Measurements from ENCODE around the gene FANCD2.
"Not testable (repeated sequence)": the region's sequence is repeated elsewhere in the genome, so short reads cannot be mapped to it uniquely, and the experiment has no call there.

Gene FANCD2

DNA sequence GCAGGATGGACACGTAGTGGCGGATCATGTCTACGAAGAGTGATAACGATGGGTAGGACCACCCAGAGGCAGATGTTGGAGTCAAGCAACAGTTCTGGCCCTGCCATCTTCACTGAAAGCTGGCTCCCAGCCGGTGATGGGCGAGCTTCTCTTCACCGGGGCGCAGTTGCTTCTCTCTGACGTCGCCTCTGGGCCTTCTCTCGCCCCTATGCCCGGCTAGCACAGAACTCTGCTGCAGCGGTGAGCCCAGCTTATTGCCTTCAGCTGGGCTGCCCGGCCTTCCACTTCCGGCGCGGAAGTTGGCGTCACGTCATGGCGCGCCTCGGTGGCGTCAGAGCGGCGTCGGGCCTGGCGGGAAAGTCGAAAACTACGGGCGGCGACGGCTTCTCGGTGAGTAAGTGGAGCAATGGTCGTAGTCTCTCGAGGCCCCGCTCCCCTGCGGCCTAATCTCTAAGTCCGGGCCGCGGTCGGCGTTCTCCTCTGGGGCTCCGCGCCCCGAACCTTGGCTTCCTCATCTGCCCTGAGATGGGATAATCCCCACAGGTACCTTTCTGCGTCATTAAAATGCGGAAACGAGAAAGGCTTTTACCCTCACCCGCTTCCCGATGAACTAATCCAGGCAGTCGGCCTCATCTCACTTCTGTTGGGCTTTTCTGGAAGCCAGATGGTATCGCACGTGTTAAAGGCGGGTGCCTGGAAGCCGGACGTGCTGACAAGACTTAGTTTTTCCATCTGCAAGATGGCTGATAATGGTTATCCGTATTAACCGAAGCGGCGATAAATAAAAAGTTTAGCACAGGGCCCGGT, at the start of gene FANCD2:
FANCD2 (plus strand) TSS at position 354 of the 807 bp plus-strand sequence. CDS start 2,221 bp downstream, outside the sequence.
- peak; percentile 93 for DNase-seq

DNA sequence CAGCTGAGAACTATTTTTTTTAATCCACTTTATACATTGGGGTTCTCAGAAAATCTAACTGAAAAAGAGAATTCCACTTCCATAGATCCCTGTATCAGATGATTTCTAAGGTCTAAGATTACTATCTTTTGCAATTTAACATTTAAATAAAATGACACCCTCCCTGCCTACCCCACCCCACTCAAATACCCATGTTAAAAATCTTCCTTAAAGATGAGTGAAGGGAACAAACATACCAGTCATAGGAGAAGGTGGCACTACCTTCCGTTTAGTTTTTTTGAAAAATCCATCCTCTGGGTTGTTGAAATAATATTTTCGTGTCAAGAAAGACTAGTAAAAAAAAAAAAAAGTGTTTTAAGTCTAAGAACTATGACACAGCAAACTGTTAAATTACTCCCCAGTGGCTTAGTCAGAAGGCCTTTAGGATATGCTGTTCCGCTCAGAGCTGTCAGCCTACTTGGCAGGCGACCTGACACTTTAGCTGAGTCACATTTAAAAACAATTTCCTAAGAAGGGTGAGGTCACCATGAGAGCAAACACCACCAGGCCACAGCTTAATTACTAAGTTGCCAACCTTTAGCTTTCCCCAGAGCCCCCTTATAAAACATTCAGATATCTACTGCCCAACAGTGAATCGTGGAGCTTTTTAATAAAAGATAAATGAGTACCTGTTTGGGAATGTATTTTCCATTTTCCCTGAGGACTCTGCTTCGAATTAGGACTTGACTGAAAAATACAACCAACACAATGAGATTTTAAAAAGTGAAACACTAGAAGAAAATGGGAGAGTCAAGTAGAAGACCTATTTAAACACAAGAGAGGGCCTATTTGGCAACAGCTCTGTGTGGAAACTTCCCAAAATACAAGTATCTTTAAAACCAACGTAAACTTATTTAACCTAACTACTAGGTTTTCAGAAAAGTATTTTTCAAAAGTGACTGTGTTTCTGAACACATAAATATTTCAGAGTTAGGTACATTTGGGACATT, 49.2 kb upstream of the FANCD2 start:
- DNase-seq = peak; percentile 85

DNA sequence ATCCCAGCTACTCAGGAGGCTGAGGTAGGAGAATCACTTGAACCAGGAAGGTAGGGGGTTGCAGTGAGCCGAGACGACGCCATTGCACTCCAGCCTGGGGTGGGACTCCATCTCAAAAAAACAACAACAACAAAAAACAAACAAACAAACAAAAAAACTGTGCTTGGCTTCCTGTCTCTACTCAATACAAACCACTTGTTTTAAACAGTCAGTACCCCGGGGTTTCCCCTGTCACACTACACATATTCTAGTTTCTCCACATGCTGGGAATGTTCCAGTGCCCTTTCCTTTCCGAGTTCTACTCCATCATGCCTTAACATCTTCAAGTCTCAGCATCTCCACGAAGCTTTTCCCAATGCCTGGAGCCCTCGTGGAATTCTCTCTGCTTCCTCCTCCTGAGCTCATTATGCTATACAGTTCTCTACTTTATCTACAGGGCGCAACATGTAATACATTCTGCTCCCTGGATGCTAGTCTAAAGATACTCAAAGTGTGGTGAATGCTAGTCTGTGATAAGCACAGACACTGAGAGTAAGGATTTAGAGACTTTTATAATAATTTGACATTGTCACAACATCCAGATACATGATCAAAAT, 47.4 kb upstream of the FANCD2 start:
- DNase-seq = no peak

DNA sequence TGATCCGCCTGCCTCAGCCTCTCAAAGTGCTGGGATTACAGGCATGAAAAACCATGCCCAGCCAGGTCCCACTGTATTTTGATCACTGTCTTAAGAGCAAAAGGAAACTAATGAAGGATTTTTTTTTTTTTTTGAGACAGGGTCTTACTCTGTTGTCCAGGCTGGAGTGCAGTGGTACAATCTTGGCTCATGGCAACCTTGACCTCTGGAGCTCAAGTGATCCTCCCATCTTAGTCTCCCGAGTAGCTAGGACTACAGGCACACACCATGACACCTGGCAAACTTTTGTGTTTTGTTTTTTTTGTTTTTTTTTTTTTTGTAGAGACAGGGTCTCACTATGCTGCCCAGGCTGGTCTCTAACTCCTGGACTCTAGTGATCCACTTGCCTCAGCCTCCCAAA, 46.0 kb upstream of the FANCD2 start:
- no peak for DNase-seq

DNA sequence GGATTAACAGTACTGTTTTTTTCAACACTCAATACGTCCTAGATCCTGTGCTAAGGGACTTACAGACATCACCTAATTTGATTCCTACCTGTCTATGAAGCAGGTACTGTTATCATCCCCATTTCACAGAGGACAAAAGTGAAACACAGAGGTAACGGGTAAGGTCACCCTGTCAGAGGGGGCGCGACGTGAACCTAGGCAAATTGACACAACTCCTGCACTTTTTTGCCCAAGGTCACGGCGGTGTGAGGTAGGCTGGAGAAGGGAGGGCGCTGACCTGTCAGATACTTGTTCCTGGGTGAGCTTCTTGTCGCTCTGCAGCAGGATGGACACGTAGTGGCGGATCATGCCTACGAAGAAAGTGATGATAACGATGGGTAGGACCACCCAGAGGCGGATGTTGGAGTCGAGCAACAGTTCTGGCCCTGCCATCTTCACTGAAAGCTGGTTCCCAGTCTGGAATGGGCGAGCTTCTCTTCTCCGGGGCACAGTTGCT, 40.0 kb upstream of the FANCD2 start:
- no peak for DNase-seq

DNA sequence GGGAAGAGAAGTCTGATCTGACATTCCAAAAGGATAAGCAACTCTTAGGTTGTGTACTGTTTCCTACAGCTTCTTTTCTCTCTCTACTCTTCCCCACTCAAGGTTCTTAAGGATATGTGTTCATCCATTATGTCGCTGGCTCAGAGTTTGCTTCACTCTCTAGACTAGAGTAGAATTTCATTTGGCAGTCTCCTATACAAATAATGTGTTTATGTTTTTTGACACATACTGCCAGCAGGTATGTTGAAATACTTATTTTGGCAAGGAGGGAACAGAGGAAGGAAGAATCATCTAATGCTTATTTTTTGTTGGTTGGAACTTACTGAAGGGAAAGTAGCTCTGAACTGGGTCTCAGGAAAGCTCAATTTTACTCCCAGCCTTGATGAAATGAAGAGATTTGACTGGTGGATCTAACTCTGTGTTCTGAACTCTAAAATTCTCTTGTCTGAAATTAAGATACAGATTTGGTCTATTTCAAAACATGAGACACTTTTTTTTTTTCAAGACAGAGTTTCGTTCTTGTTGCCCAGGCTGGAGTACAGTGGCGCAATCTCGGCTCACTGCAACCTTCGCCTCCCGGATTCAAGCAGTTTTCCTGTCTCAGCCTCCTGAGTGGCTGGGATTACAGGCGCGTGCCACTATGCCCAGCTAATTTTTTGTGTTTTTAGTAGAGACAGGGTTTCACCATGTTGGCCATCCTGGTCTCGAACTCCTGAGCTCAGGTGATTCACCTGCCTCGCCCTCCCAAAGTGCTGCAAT, 32.0 kb upstream of the FANCD2 start:
- DNase-seq = no peak

DNA sequence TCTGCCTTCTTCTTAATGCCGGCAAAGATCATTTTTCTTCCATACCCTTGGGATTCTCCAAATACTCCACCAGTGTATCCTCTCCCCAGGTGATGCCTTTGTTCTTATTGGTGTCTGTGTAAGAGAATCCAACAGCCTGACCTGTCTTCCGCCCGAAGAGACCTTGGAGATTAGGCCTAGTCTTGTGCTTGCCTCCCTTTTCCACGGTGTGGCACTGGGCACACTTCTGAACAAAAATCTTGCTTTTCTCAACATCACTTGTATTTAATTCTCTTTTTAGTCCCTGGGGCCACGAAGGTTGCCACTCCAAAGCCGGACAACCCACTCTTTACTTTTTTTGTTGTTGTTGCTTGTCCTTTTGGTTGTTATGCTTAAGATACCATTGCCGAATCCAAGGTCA, 25.6 kb upstream of the FANCD2 start:
- DNase-seq = no peak

DNA sequence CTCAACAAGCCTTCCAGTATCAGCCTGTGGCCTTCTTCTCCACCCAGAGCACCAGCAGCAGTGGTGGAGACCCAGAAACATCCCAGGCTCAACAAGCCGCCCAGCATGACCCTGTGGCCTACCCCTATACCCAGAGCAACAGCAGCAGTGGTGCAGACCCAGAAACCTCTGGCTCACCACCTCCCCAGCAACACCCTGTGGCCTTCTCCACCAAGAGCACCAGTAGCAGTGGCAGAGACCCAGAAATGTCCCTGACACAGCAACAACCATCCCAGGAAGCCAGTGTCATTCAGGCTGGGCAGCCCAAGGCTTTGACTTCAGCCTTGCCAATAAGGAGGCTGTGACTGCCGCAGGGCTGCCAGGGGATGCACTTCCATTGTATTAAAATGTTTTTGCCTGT, 23.3 kb upstream of the FANCD2 start:
- DNase-seq = no peak

DNA sequence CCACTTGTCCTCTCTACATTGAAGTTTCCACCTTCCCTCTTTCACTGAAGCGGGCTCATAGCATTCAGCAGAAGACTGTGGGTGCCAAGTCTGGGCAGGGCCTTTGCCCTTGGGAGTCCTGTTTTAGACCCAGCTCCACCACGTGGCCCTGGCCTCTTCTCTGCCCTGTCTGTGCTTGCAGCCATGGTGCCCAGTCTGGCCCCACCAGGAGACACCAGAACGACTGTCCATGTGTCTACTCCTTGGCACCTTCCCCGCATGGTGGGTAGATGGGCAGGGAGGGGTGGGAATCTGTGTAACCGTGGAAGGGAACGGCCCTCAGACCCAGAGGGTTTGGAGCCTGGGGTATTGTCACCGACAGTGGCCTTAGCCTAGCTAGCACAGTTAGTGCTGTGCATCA, 21.7 kb upstream of the FANCD2 start:
- no peak for DNase-seq

DNA sequence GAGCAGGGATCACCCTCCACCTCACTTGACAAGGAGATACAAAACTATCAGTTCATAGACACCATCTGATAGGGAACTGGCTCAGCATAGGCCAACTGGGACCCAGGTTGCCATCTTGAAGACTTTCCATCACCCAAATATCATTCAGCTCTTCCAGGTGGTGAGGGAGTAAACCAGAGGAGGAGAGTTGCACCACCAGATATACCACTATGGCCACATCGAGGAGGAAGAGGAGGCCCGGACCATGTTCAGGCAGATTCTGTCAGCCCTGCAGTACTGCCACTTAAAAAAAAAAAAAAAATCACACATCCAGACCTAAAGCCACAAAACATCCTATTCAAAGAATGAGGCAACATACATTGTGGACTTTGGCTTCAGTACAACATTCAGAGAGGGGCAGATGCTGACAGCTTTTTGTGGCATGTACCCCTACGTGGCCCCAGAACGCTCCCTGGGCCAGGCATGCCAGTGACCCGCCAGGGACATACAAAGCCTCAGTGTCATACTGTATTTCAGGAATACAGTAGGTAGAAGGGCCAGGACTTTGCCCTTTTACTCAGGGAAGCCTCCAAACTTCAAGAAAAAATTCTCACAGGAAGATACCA, 21.2 kb upstream of the FANCD2 start:
- no peak for DNase-seq

DNA sequence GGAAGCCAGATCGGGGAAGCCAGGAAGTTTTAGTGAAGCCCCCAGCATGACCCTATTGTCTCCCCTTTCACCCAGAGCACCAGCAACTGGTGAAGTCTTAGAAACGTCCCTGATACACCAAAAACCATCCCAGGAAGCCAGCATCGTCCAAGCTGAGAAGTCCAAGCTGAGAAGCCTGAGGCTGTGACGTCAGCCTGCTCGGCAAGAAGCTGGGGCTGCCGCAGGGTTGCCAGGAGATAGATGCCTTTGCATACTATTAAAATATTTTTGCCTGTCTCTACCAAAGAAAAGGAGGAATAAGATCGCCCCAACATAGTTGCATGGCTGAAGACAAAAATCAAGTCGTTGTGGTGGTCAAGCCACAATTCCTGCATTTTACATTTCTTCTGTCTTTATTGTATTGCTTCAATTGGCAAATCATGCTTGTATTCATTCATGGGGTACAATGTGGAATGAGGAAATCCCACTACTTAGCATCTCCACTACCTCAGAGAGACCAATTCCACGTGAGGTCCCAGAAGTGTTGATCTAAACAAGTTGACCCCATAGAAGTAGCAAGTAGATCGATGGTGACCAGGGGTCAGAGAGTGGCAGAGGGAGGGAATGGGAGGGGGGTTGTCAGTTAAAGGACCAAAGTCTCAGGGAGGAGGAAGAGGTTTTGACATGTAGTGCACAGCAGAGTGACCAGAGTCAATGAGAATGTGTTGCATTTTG, 20.0 kb upstream of the FANCD2 start:
- DNase-seq = no peak

DNA sequence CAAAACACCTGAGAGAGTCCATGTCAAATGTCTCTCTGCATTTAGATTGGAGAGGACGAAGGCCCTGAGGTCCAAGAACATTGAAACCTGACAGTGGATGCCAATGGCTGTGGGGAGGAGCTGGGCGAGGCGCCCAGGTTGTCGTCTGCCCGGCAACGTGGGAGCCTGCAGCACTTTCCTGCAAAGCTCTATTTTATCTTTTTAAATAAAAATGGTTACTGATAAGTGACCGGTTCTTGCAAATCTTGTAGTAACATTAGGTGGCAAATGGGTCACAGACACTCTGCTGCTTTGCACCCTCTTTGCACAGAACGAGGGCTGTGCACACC, 19.5 kb upstream of the FANCD2 start:
- DNase-seq = no peak

DNA sequence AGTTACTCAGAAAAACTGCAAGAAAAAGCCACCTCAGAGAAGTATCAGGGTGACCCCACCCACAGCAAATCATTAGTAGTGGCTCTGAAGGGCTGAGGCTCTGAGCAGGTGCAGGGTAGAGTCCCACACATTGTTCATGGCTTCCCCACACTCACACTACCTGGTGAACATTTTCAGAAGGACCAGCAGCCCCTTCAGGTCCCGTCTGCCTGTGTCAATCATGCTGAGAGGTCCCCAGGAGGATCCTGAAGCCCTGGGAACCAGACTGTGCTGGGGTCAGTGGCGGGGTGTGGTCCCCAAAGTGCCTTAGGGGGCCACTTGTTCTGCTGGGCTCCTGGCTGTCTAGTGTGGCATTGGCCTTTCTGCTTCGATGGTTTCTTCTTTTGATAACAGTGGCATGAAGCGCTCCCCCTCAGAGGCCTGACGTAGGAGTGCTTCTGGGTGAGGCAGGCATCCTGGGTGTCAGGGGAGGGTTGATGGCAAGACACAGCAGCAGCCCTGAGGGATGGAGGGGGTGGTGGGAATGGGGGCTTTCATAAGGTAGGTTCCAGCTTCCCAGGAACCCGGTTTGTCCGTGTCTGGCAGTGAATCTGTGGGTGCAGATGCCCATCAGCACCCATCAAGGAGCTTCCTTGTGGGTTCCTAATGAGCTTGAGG, 19.0 kb upstream of the FANCD2 start:
- DNase-seq = no peak

DNA sequence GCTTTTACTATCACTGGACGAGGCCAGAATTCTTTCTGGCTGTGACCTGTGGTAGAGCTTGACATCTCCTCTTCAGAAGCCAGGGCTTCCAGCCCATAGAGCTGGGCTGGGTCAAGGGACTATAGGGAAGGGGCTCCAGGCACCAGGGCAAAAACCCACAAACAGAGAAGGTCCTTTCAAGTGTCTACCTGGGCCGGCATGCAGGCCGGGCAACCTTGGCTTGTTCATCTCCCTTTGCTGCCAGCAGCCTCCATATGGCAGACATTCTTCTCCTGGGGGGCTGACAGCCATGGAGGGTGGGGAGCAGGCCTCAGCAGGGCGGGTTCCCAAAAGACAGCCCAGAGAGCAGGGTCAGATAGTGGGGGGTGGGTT, 18.0 kb upstream of the FANCD2 start:
- not testable (repeated sequence) for DNase-seq

DNA sequence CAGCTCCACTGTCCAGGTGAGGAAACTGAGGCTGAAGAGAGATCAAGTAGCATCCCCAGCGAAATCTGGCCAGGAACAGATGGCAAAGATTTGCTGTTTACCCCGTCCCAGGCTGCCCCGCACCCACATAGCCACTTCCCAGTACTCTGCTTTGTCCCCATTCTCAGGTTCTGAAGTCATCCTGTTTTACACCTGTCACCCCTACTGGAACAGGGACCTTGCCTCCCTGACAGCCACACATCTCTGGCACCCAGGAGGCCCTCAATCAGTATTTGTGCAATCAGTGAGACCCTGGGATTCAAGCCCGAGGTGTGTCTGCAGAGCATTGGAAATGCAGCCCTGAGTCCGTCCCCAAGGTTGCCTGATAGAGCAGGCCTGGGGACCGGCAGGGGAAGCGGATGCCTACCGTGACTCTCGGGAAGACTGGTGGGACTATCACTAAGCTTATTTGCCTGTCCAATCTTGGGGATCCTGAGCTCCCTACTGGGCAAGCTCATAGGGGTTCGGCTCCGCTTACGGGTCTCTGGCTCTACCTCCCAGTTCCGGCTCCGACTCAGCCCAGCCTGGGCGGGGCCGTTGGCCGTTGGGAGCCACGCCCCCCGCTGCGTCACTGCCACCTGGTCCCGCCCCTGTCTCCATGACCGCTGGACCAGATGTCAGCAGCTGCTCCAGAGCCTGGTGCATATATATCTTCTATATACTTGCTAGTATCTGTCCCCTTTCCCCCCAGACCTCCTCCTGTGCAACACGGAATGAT, 17.5 kb upstream of the FANCD2 start:
- DNase-seq = peak; percentile 81

DNA sequence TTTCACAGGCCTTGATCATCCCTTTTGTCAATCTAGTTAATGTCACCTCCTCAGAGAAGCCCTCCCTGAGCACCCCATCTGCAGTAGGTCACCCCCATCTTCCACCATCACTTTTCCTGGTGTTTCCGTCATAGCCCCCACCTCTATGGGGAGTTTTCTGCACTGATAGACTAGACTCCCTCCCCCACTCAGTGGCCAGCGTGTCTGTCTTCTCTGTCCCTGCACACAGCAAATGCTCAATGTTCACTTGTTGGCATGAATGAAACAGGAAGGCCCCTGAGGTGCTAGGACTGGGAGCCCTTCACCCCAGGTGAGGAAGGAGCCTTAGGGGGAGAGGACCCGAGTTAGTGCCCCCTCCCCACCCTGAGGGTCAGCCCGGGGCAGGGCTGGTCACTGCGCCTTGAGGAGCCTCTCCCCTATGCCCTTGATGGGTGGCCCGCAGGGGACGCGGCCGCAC, 15.8 kb upstream of the FANCD2 start:
- DNase-seq = no peak

DNA sequence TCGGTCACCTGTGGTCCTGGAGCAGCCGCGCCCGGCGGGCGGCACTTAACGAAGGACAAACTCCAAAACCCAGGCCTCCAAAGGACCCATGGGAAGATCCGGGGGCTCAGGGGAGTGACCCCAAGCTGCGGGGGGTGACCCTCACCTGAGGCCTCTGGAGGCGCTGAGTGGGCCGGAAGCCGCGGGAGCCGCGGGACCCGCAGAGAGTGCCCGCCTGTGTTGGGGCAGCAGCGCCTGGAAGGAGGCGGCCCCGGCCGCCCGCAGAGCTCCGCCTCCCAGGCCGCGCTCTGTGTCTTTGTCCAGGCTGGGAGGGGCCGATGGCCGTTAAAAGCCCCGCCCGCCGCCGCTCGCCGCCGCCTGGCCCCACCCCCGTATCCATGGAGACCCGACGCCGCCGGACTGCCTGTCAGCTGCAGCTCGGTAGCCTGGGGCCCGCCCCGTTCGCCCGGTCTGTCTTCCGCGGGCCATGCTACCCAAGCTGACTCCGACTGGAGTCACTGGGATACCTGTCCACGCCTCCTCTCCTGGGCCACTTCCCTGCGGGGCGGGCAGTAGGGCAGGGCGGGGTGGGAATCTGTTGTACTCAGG, 15.3 kb upstream of the FANCD2 start:
- DNase-seq = peak; percentile 91

DNA sequence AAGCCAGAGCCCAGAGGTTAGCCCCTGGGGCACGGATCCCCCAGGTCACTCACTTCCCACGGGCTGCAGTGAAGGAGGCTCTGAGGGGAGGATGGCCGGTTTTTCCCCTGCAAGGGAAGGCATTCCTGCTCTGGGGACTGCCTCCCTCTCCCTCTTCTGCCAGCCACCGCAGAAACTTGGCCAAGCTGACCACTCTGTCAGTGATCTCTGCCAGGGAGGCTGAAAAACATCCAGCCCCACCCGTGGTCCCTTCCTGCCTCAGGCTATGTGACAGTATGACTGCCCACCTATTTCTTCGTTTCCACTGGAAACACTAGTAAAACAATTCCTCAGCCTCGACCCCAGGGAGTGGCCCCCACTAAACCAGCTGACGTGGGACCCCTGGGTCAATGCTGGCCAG, 14.6 kb upstream of the FANCD2 start:
- DNase-seq = no peak

DNA sequence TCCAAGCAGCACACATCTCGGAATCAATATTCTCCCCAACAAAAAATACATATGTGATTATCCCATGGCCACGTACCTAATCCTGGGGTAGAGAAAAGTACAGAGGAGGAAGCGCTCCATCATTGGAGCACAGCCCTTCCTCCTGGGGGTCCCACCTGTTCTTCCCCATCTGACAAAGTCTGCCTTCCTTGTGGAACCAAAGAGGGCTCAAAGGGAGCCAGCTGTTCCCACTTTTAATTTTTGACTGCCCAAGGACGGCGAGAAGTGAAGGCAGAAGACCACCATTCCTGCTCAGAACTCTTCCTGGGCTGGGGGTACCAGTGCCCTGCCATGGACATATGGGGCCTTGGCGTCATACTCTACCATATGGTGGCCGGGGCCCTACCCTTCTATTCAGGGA, 14.1 kb upstream of the FANCD2 start:
- DNase-seq = no peak

DNA sequence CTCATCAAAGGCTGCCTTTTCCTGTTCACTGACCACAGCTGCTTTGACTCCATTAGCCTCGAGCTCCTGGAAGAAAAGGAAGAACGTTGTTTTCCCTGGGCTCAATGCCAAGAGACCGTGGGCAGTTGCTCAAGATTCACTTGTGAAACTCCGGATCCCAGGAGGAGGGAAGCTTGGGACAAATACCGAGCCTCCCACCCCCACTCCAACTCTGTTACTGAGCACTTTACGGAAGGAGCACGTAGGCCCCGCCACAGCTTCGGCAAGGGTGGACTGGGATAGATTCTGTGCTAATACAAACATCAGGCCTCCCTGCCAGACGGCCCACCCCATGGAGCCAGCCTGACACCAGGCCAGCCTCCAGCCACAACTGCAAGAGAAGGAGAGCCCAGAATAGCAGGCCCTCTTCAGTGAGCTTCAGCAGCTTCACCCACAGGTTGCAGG, 10.8 kb upstream of the FANCD2 start:
- no peak for DNase-seq

Data from activated CD4-positive, alpha-beta T cell treated with anti-CD3 and anti-CD28 coated beads, Interleukin-2, amount 50 U/mL, for 16 hours (primary cell).